Measurements from ENCODE around the gene CYP3A4.

DNA sequence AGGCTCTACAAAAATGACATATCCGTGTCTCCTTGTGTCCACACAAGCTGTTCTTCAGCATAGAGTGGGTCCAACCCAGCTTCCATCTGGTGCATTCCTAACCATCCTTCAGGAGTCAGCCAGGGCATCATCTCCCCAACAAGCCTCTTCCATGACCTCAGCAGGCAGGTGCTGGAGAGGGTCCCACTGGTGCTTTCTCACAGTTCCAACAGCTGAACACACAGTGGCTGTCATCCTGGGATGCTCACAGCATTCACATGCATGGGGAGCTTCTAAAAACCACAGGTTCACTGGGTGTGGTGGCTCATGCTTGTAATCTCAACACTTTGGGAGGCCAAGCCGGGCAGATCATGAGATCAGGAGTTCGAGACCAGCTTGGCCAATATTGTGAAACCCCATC is 6.4 kb upstream of the CYP3A4 start:
- TF ChIP-seq, protein P1, sequence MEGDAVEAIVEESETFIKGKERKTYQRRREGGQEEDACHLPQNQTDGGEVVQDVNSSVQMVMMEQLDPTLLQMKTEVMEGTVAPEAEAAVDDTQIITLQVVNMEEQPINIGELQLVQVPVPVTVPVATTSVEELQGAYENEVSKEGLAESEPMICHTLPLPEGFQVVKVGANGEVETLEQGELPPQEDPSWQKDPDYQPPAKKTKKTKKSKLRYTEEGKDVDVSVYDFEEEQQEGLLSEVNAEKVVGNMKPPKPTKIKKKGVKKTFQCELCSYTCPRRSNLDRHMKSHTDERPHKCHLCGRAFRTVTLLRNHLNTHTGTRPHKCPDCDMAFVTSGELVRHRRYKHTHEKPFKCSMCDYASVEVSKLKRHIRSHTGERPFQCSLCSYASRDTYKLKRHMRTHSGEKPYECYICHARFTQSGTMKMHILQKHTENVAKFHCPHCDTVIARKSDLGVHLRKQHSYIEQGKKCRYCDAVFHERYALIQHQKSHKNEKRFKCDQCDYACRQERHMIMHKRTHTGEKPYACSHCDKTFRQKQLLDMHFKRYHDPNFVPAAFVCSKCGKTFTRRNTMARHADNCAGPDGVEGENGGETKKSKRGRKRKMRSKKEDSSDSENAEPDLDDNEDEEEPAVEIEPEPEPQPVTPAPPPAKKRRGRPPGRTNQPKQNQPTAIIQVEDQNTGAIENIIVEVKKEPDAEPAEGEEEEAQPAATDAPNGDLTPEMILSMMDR (IDR thresholded peaks at IDR 0.05) = no peak
- TF ChIP-seq POLR2A (IDR thresholded peaks at IDR 0.05) (no peak), POLR2AphosphoS5 (IDR thresholded peaks at IDR 0.05) (no peak)
